GM23338 (cell line): ENCODE results near the gene GPATCH1. TPM values are rescaled to one million over a fixed set of nuclear protein-coding genes. Genes with fewer than 3 reads are reported as not detected.

Experiments used
- ATAC-seq: fragments of 200-7000 bp; cut with Tn5 transposase; 3 replicates; pipeline ENCODE4 v1.9.1; 2020
- DNase-seq: peaks from one replicate; pipeline ENCODE4 v3.0.0-alpha.2; 2015; ENCODE audit warnings: low spot score
- H2AFZ ChIP-seq: fragments of 200-600 bp; sonication (generic); 2 replicates; pipeline ENCODE4 v1.8.0; 2016; ENCODE audit warnings: antibody characterized with exemption, mild to moderate bottlenecking, moderate library complexity
- H3F3A ChIP-seq: fragments of 200-600 bp; sonication (generic); replicated peaks from 2 replicates; pipeline ENCODE4 v1.8.0; 2017; ENCODE audit warnings: antibody characterized with exemption, mixed run types, low read depth
- H3K27ac ChIP-seq: fragments of 200-600 bp; sonication (generic); 2 replicates; pipeline ENCODE4 v1.6.1; 2016; ENCODE audit warnings: low read depth
- H3K27me3 ChIP-seq: fragments of 200-600 bp; sonication (generic); 2 replicates; pipeline ENCODE4 v1.8.0; 2016; ENCODE audit warnings: mild to moderate bottlenecking, mixed run types, moderate library complexity; ENCODE audit not compliant: insufficient read depth
- H3K36me3 ChIP-seq: fragments of 200-600 bp; sonication (generic); 2 replicates; pipeline ENCODE4 v1.8.0; 2016; ENCODE audit warnings: mild to moderate bottlenecking; ENCODE audit not compliant: insufficient read depth
- H3K4me1 ChIP-seq: fragments of 200-600 bp; sonication (generic); 2 replicates; pipeline ENCODE4 v1.8.0; 2016; ENCODE audit warnings: mild to moderate bottlenecking, moderate library complexity; ENCODE audit not compliant: insufficient read depth
- H3K4me2 ChIP-seq: fragments of 200-600 bp; sonication (generic); 2 replicates; pipeline ENCODE4 v1.7.1; 2017; ENCODE audit warnings: mixed run types
- H3K4me3 ChIP-seq: fragments of 200-600 bp; sonication (generic); 2 replicates; pipeline ENCODE4 v1.6.1; 2016; ENCODE audit warnings: mixed run types
- H3K79me2 ChIP-seq: fragments of 200-600 bp; sonication (generic); replicated peaks from 2 replicates; pipeline ENCODE4 v1.8.0; 2017; ENCODE audit warnings: mild to moderate bottlenecking; ENCODE audit not compliant: insufficient read depth
- H3K9me2 ChIP-seq: fragments of 200-600 bp; sonication (generic); 2 replicates; pipeline ENCODE4 v1.8.0; 2017; ENCODE audit not compliant: insufficient read depth
- H4K20me1 ChIP-seq: fragments of 200-600 bp; sonication (generic); replicated peaks from 2 replicates; pipeline ENCODE4 v1.8.0; 2017; ENCODE audit warnings: mild to moderate bottlenecking; ENCODE audit not compliant: insufficient read depth
- H3K27ac Mint-ChIP-seq: 2 replicates; pipeline ENCODE4 v1.8.0; 2020; ENCODE audit warnings: inconsistent platforms, mild to moderate bottlenecking, moderate library complexity, mixed read lengths
- H3K27me3 Mint-ChIP-seq: 3 replicates; pipeline ENCODE4 v1.8.0; 2022; ENCODE audit warnings: low read depth, mild to moderate bottlenecking, moderate library complexity, mixed read lengths, inconsistent platforms; ENCODE audit not compliant: insufficient read depth, poor library complexity
- H3K36me3 Mint-ChIP-seq: 3 replicates; pipeline ENCODE4 v1.8.0; 2021; ENCODE audit warnings: low read depth, mild to moderate bottlenecking, inconsistent platforms, moderate library complexity, mixed read lengths
- H3K4me1 Mint-ChIP-seq: 3 replicates; pipeline ENCODE4 v1.8.0; 2020; ENCODE audit warnings: mild to moderate bottlenecking, inconsistent platforms, mixed read lengths
- H3K4me3 Mint-ChIP-seq: 3 replicates; pipeline ENCODE4 v1.8.0; 2021; ENCODE audit warnings: moderate library complexity, mild to moderate bottlenecking, inconsistent platforms, mixed read lengths
- H3K9me3 Mint-ChIP-seq: 3 replicates; pipeline ENCODE4 v1.8.0; 2020; ENCODE audit warnings: moderate library complexity, mild to moderate bottlenecking, inconsistent platforms, mixed read lengths
- CREB1 ChIP-seq: fragments of 250-450 bp; sonication (Bioruptor Pico); IDR thresholded peaks from 2 replicates; pipeline ENCODE4 v1.5.0; 2020; ENCODE audit warnings: low read depth, mild to moderate bottlenecking, moderate library complexity
- EZH2 ChIP-seq: fragments of 200-600 bp; sonication (generic); IDR thresholded peaks from one replicate; pipeline ENCODE4 v1.8.0; 2017; ENCODE audit warnings: antibody characterized with exemption, mild to moderate bottlenecking, low read depth; ENCODE audit not compliant: unreplicated experiment
- JUNB ChIP-seq: IDR thresholded peaks from one replicate; pipeline ENCODE4 v1.6.1; 2016; ENCODE audit warnings: antibody characterized with exemption; ENCODE audit not compliant: unreplicated experiment
- NANOG ChIP-seq: IDR thresholded peaks from 2 replicates; pipeline ENCODE4 v1.6.1; 2016; ENCODE audit warnings: antibody characterized with exemption, borderline replicate concordance
- POLR2AphosphoS5 ChIP-seq: IDR thresholded peaks from 2 replicates; pipeline ENCODE4 v1.6.1; 2016; ENCODE audit warnings: antibody characterized with exemption, low read depth
- STAT1 ChIP-seq: IDR thresholded peaks from one replicate; pipeline ENCODE4 v1.6.1; 2016; ENCODE audit warnings: antibody characterized with exemption; ENCODE audit not compliant: unreplicated experiment
- ZNF114 ChIP-seq: fragments of 250-450 bp; sonication (Bioruptor Pico); IDR thresholded peaks from 2 replicates; pipeline ENCODE4 v1.5.0; 2020; ENCODE audit warnings: mild to moderate bottlenecking, moderate library complexity
- ZNF331 ChIP-seq: fragments of 250-450 bp; sonication (Bioruptor Pico); IDR thresholded peaks from 2 replicates; pipeline ENCODE4 v1.5.0; 2020; ENCODE audit warnings: low read depth, mild to moderate bottlenecking, moderate library complexity
- polyA plus RNA-seq: library from polyadenylated mRNA; unstranded; fragments of >200 nt; fragmentation: Nextera tagmentation; extraction: Ambion mirVana; gene quantifications from 2 replicates; pipeline ENCODE4 v1.2.1, GENCODE V29; 2016
- total RNA-seq: library from RNA; depleted of rRNA; stranded (reverse); fragments of >200 nt; shearing (Covaris generic); gene quantifications from 2 replicates; pipeline ENCODE4 v1.2.3, GENCODE V29; 2014
- TF ChIP-seq, protein P1 (sequence below): IDR thresholded peaks from one replicate; pipeline ENCODE4 v1.6.1; 2018; ENCODE audit warnings: antibody characterized with exemption; ENCODE audit not compliant: unreplicated experiment
- TF ChIP-seq, protein P2 (sequence below), 2 experiments: fragments of 200-600 bp in 1 of 2; sonication (generic) in 1 of 2; conservative IDR thresholded peaks; 2 replicates each; pipeline versions ENCODE4 v1.5.1 to v1.6.1; 2016 to 2017; ENCODE audit warnings: antibody characterized with exemption in 2 of 2, low read depth in 2 of 2, mild to moderate bottlenecking in 2 of 2, moderate library complexity in 1 of 2
- TF ChIP-seq, protein P3 (sequence below): IDR thresholded peaks from 2 replicates; pipeline ENCODE4 v1.6.1; 2016; ENCODE audit warnings: antibody characterized with exemption

Gene GPATCH1
- total and polyA plus RNA-seq, 2 experiments from 2014 or later = 12.0 to 13.6 TPM

DNA sequence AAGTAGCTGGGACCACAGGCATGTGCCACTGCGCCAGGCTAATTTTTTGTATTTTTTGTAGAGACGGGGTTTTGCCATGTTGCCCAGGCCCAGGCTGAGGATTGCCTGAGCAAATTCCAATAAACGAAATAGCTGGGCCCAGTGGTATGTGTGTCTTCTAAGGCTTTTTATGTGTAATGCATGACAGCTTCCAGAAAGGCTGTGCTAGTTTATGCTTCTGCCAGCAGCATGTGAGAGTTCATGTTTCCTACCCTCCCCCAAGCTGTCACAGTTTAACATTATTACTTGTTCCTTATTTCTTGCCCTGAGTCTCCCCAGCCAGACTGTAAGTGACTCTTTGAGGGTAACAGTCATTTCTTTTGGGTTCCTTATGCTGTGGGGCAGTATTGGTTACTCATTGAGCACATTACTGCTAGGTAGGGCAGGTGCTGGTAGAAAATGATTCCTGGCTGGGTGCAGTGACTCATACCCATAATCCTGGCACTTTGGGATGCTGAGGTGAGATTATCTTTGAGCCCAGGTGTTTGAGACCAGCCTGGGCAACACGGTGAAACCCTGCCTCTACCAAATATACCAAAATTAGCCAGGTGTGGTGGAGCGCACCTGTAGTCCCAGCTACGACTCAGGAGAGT lies 13.6 kb downstream of the GPATCH1 start (continued):
- TF ChIP-seq, protein P1, sequence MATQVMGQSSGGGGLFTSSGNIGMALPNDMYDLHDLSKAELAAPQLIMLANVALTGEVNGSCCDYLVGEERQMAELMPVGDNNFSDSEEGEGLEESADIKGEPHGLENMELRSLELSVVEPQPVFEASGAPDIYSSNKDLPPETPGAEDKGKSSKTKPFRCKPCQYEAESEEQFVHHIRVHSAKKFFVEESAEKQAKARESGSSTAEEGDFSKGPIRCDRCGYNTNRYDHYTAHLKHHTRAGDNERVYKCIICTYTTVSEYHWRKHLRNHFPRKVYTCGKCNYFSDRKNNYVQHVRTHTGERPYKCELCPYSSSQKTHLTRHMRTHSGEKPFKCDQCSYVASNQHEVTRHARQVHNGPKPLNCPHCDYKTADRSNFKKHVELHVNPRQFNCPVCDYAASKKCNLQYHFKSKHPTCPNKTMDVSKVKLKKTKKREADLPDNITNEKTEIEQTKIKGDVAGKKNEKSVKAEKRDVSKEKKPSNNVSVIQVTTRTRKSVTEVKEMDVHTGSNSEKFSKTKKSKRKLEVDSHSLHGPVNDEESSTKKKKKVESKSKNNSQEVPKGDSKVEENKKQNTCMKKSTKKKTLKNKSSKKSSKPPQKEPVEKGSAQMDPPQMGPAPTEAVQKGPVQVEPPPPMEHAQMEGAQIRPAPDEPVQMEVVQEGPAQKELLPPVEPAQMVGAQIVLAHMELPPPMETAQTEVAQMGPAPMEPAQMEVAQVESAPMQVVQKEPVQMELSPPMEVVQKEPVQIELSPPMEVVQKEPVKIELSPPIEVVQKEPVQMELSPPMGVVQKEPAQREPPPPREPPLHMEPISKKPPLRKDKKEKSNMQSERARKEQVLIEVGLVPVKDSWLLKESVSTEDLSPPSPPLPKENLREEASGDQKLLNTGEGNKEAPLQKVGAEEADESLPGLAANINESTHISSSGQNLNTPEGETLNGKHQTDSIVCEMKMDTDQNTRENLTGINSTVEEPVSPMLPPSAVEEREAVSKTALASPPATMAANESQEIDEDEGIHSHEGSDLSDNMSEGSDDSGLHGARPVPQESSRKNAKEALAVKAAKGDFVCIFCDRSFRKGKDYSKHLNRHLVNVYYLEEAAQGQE = no peak
- TF ChIP-seq STAT1 (no peak), ZNF331 (no peak), JUNB (no peak)
- TF ChIP-seq, protein P2, sequence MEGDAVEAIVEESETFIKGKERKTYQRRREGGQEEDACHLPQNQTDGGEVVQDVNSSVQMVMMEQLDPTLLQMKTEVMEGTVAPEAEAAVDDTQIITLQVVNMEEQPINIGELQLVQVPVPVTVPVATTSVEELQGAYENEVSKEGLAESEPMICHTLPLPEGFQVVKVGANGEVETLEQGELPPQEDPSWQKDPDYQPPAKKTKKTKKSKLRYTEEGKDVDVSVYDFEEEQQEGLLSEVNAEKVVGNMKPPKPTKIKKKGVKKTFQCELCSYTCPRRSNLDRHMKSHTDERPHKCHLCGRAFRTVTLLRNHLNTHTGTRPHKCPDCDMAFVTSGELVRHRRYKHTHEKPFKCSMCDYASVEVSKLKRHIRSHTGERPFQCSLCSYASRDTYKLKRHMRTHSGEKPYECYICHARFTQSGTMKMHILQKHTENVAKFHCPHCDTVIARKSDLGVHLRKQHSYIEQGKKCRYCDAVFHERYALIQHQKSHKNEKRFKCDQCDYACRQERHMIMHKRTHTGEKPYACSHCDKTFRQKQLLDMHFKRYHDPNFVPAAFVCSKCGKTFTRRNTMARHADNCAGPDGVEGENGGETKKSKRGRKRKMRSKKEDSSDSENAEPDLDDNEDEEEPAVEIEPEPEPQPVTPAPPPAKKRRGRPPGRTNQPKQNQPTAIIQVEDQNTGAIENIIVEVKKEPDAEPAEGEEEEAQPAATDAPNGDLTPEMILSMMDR (conservative IDR thresholded peaks at IDR 0.05; ENCODE audit: low read depth in 2 of 2) = no peak

DNA sequence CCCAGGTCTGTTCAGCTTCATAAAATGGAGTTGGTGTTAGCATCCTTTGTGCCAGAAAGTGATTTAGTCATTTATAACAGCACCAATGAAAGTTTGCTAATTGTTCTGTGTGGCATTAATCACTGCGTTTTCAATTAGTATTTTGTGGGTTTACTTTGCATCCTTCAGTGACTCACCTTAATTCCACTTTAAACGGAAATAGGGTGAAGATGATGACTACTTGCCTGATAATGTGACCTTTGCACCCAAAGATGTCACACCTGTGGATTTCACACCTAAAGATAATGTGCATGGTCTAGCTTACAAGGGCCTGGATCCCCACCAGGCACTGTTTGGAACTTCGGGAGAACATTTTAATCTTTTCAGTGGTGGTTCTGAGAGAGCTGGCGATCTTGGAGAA lies 15.0 kb downstream of the GPATCH1 start:
- no peak for DNase-seq
- H3K27me3 ChIP-seq = no peaks in the 10 kb centered on the region
- H3K79me2 ChIP-seq = no peaks in the 10 kb centered on the region
- H3K9me2 ChIP-seq = no peaks in the 10 kb centered on the region
- H3K9me3 Mint-ChIP-seq = no peaks in the 10 kb centered on the region
- TF ChIP-seq, protein P1 = no peak
- TF ChIP-seq, protein P3, sequence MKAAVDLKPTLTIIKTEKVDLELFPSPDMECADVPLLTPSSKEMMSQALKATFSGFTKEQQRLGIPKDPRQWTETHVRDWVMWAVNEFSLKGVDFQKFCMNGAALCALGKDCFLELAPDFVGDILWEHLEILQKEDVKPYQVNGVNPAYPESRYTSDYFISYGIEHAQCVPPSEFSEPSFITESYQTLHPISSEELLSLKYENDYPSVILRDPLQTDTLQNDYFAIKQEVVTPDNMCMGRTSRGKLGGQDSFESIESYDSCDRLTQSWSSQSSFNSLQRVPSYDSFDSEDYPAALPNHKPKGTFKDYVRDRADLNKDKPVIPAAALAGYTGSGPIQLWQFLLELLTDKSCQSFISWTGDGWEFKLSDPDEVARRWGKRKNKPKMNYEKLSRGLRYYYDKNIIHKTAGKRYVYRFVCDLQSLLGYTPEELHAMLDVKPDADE = no peak
- TF ChIP-seq ZNF331 = no peak
- TF ChIP-seq CREB1 (CRISPR knock-in tag) = no peak
- TF ChIP-seq NANOG = no peak
- TF ChIP-seq ZNF114 (CRISPR knock-in tag) = no peak
- no peak for TF ChIP-seq STAT1
- TF ChIP-seq JUNB = no peak
- TF ChIP-seq POLR2AphosphoS5 = no peak
- TF ChIP-seq, protein P2 (conservative IDR thresholded peaks at IDR 0.05; ENCODE audit: low read depth in 2 of 2) = no peak
- no peak for TF ChIP-seq EZH2
- H3K4me1 ChIP-seq = no peaks in the 10 kb centered on the region
- no peak overlapping the region for H2AFZ ChIP-seq
- H3K4me2 ChIP-seq = no peak overlapping the region
- peaks cover 20% of the 10 kb centered on the region for H3K36me3 ChIP-seq
- H3K36me3 Mint-ChIP-seq = peaks cover 64% of the 10 kb centered on the region
- no peak for ATAC-seq
- H3K4me3 ChIP-seq = no peak overlapping the region
- H3K27me3 Mint-ChIP-seq = no peaks in the 10 kb centered on the region
- H3K4me1 Mint-ChIP-seq = no peaks in the 10 kb centered on the region
- no peaks in the 10 kb centered on the region for H3F3A ChIP-seq
- H3K27ac ChIP-seq = no peak overlapping the region
- no peak overlapping the region for H3K4me3 Mint-ChIP-seq
- peaks cover 6% of the 10 kb centered on the region; the same call in 1 of the 2 replicates for H4K20me1 ChIP-seq
- H3K27ac Mint-ChIP-seq = no peak overlapping the region
